ENCODE data around the gene DNAJC25. TPM values are rescaled to one million over a fixed set of nuclear protein-coding genes. Genes with fewer than 3 reads are reported as not detected.

DNAJC25 gene
- polyA plus RNA-seq, 3 donors: 1.1 to 6.0 (median 1.6) TPM

DNA sequence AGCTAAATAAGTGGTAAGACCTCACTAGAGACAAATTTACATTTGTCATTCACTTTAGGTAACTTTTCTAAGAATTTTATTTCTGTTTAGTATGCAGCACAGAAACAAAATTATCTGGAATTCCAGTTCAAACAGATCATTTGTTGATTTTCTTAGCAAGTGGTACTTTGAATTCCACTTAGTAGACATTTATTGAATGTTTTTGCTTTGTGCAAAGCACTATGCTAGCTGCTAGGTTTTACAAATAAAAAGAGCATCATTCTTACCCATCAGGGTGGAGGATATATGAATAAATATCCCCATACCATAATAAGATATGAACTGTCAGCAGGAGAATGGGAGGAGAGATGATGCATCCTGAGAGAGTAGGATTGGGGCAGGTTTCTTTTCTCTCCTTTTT lies 65.7 kb downstream of the DNAJC25 start:
- Histone ChIP-seq H3K79me2 (ENCODE audit: insufficient read depth, low read length) (no peaks in the 10 kb centered on the region), H4K20me1 (ENCODE audit: insufficient read depth, low read length) (no peaks in the 10 kb centered on the region), H3K9me3 (replicated peaks in 1 of 2; ENCODE audit: control insufficient read depth in 1 of 2, insufficient read depth in 1 of 2, low read length in 2 of 2) (no peaks in the 10 kb centered on the region), H3K9ac (ENCODE audit: insufficient read depth, low read length, poor library complexity, severe bottlenecking) (no peak overlapping the region), H3K27me3 (ENCODE audit: control insufficient read depth in 2 of 2, insufficient read depth in 2 of 2, low read length in 2 of 2) (no peaks in the 10 kb centered on the region), H3K4me3 (replicated peaks in 1 of 3; ENCODE audit: low read depth in 2 of 3, low read length in 3 of 3) (no peak overlapping the region), H3K27ac (ENCODE audit: low read depth in 1 of 2, low read length in 2 of 2) (no peak overlapping the region), H3K4me1 (ENCODE audit: control insufficient read depth in 1 of 2, insufficient read depth in 2 of 2, low read length in 2 of 2) (no peaks in the 10 kb centered on the region), H3K4me2 (replicated peaks; ENCODE audit: extremely low read depth, low read length, poor library complexity, severe bottlenecking) (no peak overlapping the region), H2AFZ (ENCODE audit: insufficient read depth, low read depth, low read length, poor library complexity, severe bottlenecking) (no peak overlapping the region), H3K36me3 (replicated peaks in 1 of 2; ENCODE audit: control insufficient read depth in 1 of 2, insufficient read depth in 2 of 2, low read length in 2 of 2) (no peaks in the 10 kb centered on the region)
- Mint-ChIP-seq H3K27ac (no peak overlapping the region), H3K36me3 (peaks cover 0 to 3% of the 10 kb centered on the region in 2 donors), H3K27me3 (ENCODE audit: low read depth in 3 of 3) (peaks cover 0 to 1% (median 0%) of the 10 kb centered on the region in 3 donors), H3K4me1 (peaks cover 5% of the 10 kb centered on the region), H3K9me3 (peaks cover 0 to 6% (median 5%) of the 10 kb centered on the region in 7 donors), H3K4me3 (no peak overlapping the region)
- intact Hi-C loops (cut with micrococcal nuclease): no loop called here
- no peak for DNase-seq
- TF ChIP-seq CTCF (IDR thresholded peaks at IDR 0.05): no peak

GRCh38 chr9:111700776-111701175 lies 69.6 kb downstream of the DNAJC25 start:
- H3K9me3 Mint-ChIP-seq: peaks cover 0 to 6% (median 5%) of the 10 kb centered on the region in 7 donors
- H3K27ac Mint-ChIP-seq: no peak overlapping the region
- DNase-seq: no peak
- Histone ChIP-seq H3K27me3 (ENCODE audit: control insufficient read depth in 2 of 2, insufficient read depth in 2 of 2, low read length in 2 of 2) (no peaks in the 10 kb centered on the region), H3K4me3 (replicated peaks in 1 of 3; ENCODE audit: low read depth in 2 of 3, low read length in 3 of 3) (no peak overlapping the region), H3K4me1 (ENCODE audit: control insufficient read depth in 1 of 2, insufficient read depth in 2 of 2, low read length in 2 of 2) (no peaks in the 10 kb centered on the region), H3K27ac (ENCODE audit: low read depth in 1 of 2, low read length in 2 of 2) (no peak overlapping the region), H3K9me3 (replicated peaks in 1 of 2; ENCODE audit: control insufficient read depth in 1 of 2, insufficient read depth in 1 of 2, low read length in 2 of 2) (no peaks in the 10 kb centered on the region), H3K79me2 (ENCODE audit: insufficient read depth, low read length) (no peaks in the 10 kb centered on the region), H3K36me3 (replicated peaks in 1 of 2; ENCODE audit: control insufficient read depth in 1 of 2, insufficient read depth in 2 of 2, low read length in 2 of 2) (no peaks in the 10 kb centered on the region), H2AFZ (ENCODE audit: insufficient read depth, low read depth, low read length, poor library complexity, severe bottlenecking) (no peak overlapping the region), H3K9ac (ENCODE audit: insufficient read depth, low read length, poor library complexity, severe bottlenecking) (no peak overlapping the region), H3K4me2 (replicated peaks; ENCODE audit: extremely low read depth, low read length, poor library complexity, severe bottlenecking) (no peak overlapping the region), H4K20me1 (ENCODE audit: insufficient read depth, low read length) (no peaks in the 10 kb centered on the region)
- peaks cover 3% of the 10 kb centered on the region for H3K4me1 Mint-ChIP-seq
- WGBS (ENCODE audit: insufficient coverage): 60% methylated on average over 1 of the region's 1 CpG
- intact Hi-C loops (cut with micrococcal nuclease): no loop called here
- H3K27me3 Mint-ChIP-seq (ENCODE audit: low read depth in 3 of 3): peaks cover 0 to 2% (median 1%) of the 10 kb centered on the region in 3 donors
- no peak overlapping the region for H3K4me3 Mint-ChIP-seq
- TF ChIP-seq CTCF (IDR thresholded peaks at IDR 0.05): no peak
- peaks cover 0 to 3% of the 10 kb centered on the region in 2 donors for H3K36me3 Mint-ChIP-seq

Other genes starting within 250 kb of the DNAJC25 start
- gene ECPAS, start 147.0 kb upstream of the DNAJC25 start, polyA plus RNA-seq: 10 to 100 TPM in 2 of 3 donors, 1 to 10 TPM in 1; 7.4 to 27.6 (median 15.9) TPM
- gene ZNF483, start 106.2 kb upstream of the DNAJC25 start, polyA plus RNA-seq: not detected
- gene PTGR1, start 31.7 kb upstream of the DNAJC25 start, polyA plus RNA-seq: 1 to 10 TPM in 1 of 3 donors, under 1 TPM in 2; 0.41 to 1.1 (median 0.68) TPM
- gene GNG10, start 30.3 kb downstream of the DNAJC25 start, polyA plus RNA-seq: 10 to 100 TPM; 42.9 to 84.1 (median 67.9) TPM
- gene SHOC1, start 163.6 kb downstream of the DNAJC25 start, polyA plus RNA-seq: not detected

All from CD14-positive monocyte (primary cell).